PC-9 (cell line): ENCODE data around the gene TMEM109. TPM values are rescaled to one million over a fixed set of nuclear protein-coding genes. Genes with fewer than 3 reads are reported as not detected.

Experiments
- BruUV-seq: library from RNA; stranded (reverse); fragments of 400-500 nt; replicated peaks from 2 replicates; lab custom pipeline; 2021; lab: Mats Ljungman, UMichigan
- CTCF ChIA-PET: fragments of 300-600 bp; sonication (Branson Sonifier 250); formaldehyde crosslinking; loops from one replicate; lab custom pipeline; 2022; ENCODE audit warnings: antibody characterized with exemption; lab: Charles Lee
- POLR2A ChIA-PET: fragments of 300-600 bp; sonication (Branson Sonifier 250); formaldehyde crosslinking; loops from one replicate; lab custom pipeline; 2022; ENCODE audit warnings: antibody characterized with exemption; ENCODE audit not compliant: unreplicated experiment; lab: Charles Lee
- DNase-seq, 2 experiments: peaks; one replicate each; pipeline versions ENCODE4 v3.0.0 to v3.0.0-alpha.2; 2015 to 2022; ENCODE audit warnings: mixed read lengths in 1 of 2
- H2AFZ ChIP-seq: fragments of 200-600 bp; sonication (generic); 2 replicates; pipeline ENCODE4 v1.8.1; 2017; ENCODE audit warnings: antibody characterized with exemption
- H3F3A ChIP-seq: fragments of 200-600 bp; sonication (generic); 2 replicates; pipeline ENCODE4 v1.8.1; 2017; ENCODE audit warnings: antibody characterized with exemption, mild to moderate bottlenecking, low read depth; ENCODE audit not compliant: insufficient read depth
- H3K27ac ChIP-seq: fragments of 200-600 bp; sonication (generic); 2 replicates; pipeline ENCODE4 v1.6.1; 2016; ENCODE audit warnings: mixed run types
- H3K27me3 ChIP-seq: fragments of 200-600 bp; sonication (generic); 2 replicates; pipeline ENCODE4 v1.6.1; 2016; ENCODE audit warnings: low read depth, mixed run types; ENCODE audit not compliant: insufficient read depth
- H3K36me3 ChIP-seq: fragments of 200-600 bp; sonication (generic); 2 replicates; pipeline ENCODE4 v1.6.1; 2016; ENCODE audit warnings: low read depth, mixed run types
- H3K4me1 ChIP-seq: fragments of 200-600 bp; sonication (generic); replicated peaks from 2 replicates; pipeline ENCODE4 v1.6.1; 2016; ENCODE audit warnings: mixed run types; ENCODE audit not compliant: insufficient read depth
- H3K4me2 ChIP-seq: fragments of 200-600 bp; sonication (generic); 2 replicates; pipeline ENCODE4 v1.6.1; 2017; ENCODE audit warnings: mixed run types
- H3K4me3 ChIP-seq: fragments of 200-600 bp; sonication (generic); 2 replicates; pipeline ENCODE4 v1.6.1; 2016; ENCODE audit warnings: mixed run types
- H3K79me2 ChIP-seq: fragments of 200-600 bp; sonication (generic); 2 replicates; pipeline ENCODE4 v1.6.1; 2017; ENCODE audit warnings: low read depth, mixed run types
- H3K9me2 ChIP-seq: fragments of 200-600 bp; sonication (generic); 2 replicates; pipeline ENCODE4 v1.8.1; 2017; ENCODE audit warnings: mild to moderate bottlenecking; ENCODE audit not compliant: insufficient read depth
- H3K9me3 ChIP-seq: fragments of 200-600 bp; sonication (generic); 2 replicates; pipeline ENCODE4 v1.8.1; 2016; ENCODE audit warnings: low read depth; ENCODE audit not compliant: insufficient read depth
- H4K20me1 ChIP-seq: fragments of 200-600 bp; sonication (generic); 2 replicates; pipeline ENCODE4 v1.8.1; 2017; ENCODE audit not compliant: insufficient read depth
- CTCF ChIP-seq: fragments of 200-600 bp; sonication (generic); conservative IDR thresholded peaks from 2 replicates; pipeline ENCODE4 v1.6.1; 2017; ENCODE audit warnings: mixed run types, antibody characterized with exemption, mild to moderate bottlenecking, moderate library complexity
- EZH2 ChIP-seq: fragments of 200-600 bp; sonication (generic); IDR thresholded peaks from 2 replicates; pipeline ENCODE4 v1.8.0; 2017; ENCODE audit warnings: antibody characterized with exemption, low read depth
- intact Hi-C: fragments of 100-400 bp; cut with micrococcal nuclease; formaldehyde crosslinking; loops from one replicate; pipeline ENCODE4 v1.10.0; 2022; ENCODE audit not compliant: unreplicated experiment
- total RNA-seq: library from RNA; stranded (reverse); gene quantifications from 2 replicates; pipeline ENCODE4 v1.2.3, GENCODE V29; 2021

Gene TMEM109
- total RNA-seq, 1 experiment from 2014 or later, result 105 TPM

- H3K27ac ChIP-seq, result no peak overlapping the region
- no peaks in the 10 kb centered on the region for H3K27me3 ChIP-seq
- H3F3A ChIP-seq, result peaks cover 17% of the 10 kb centered on the region
- peaks cover 4% of the 10 kb centered on the region; the same call in 1 of the 2 replicates for H4K20me1 ChIP-seq
- POLR2A ChIA-PET, result no interaction called here
- peaks cover 30% of the 10 kb centered on the region for H3K4me1 ChIP-seq
- no TSS peak for BruUV-seq
- no peak for DNase-seq
- H3K4me3 ChIP-seq, result no peak overlapping the region
- TF ChIP-seq EZH2 (no peak), CTCF (no peak)
- peaks cover 50% of the 10 kb centered on the region for H3K79me2 ChIP-seq
- CTCF ChIA-PET, result no interaction called here
- H2AFZ ChIP-seq, result no peak overlapping the region
- 0 out of 2 replicates have a peak, but pooled peaks cover 19% of the 10 kb centered on the region for H3K36me3 ChIP-seq
- H3K9me2 ChIP-seq, result no peaks in the 10 kb centered on the region
- no peaks in the 10 kb centered on the region for H3K9me3 ChIP-seq
- intact Hi-C loops, result no loop called here
- H3K4me2 ChIP-seq, result no peak overlapping the region
Measured at GRCh38 chr11:60918251-60918938, 4.4 kb downstream of the TMEM109 start.

GRCh38 chr11:60918939-60919265, 4.9 kb downstream of the TMEM109 start:
- BruUV-seq, result no TSS peak
- peaks cover 34% of the 10 kb centered on the region for H3K4me1 ChIP-seq
- H3K36me3 ChIP-seq, result 0 out of 2 replicates have a peak, but pooled peaks cover 19% of the 10 kb centered on the region
- H4K20me1 ChIP-seq, result peaks cover 4% of the 10 kb centered on the region; the same call in 1 of the 2 replicates
- no peak overlapping the region for H3K27ac ChIP-seq
- CTCF ChIA-PET, result no interaction called here
- H3K79me2 ChIP-seq, result peaks cover 50% of the 10 kb centered on the region
- H3K27me3 ChIP-seq, result no peaks in the 10 kb centered on the region
- peaks cover 22% of the 10 kb centered on the region for H3F3A ChIP-seq
- no peak overlapping the region for H3K4me2 ChIP-seq
- no peaks in the 10 kb centered on the region for H3K9me3 ChIP-seq
- DNase-seq, result peak in 1 of 2 experiments; percentile 65
- intact Hi-C loops, result no loop called here
- H3K9me2 ChIP-seq, result no peaks in the 10 kb centered on the region
- TF ChIP-seq EZH2 (no peak), CTCF (no peak)
- no peak overlapping the region for H2AFZ ChIP-seq
- POLR2A ChIA-PET, result no interaction called here
- no peak overlapping the region for H3K4me3 ChIP-seq

- Histone ChIP-seq H3K4me1 (peaks cover 35% of the 10 kb centered on the region), H3K36me3 (0 out of 2 replicates have a peak, but pooled peaks cover 19% of the 10 kb centered on the region)
- no TSS peak for BruUV-seq
Measured at GRCh38 chr11:60919320-60919719, 5.4 kb downstream of the TMEM109 start.

More at GRCh38 chr11:60919320-60919719, 5.4 kb downstream of the TMEM109 start:
- CTCF ChIA-PET, result no interaction called here
- intact Hi-C loops, result no loop called here
- Histone ChIP-seq H3K9me3 (no peaks in the 10 kb centered on the region), H3K4me2 (no peak overlapping the region), H4K20me1 (peaks cover 4% of the 10 kb centered on the region; the same call in 1 of the 2 replicates), H2AFZ (no peak overlapping the region), H3K27ac (no peak overlapping the region), H3K9me2 (no peaks in the 10 kb centered on the region), H3K79me2 (peaks cover 47% of the 10 kb centered on the region), H3K27me3 (no peaks in the 10 kb centered on the region), H3F3A (peaks cover 22% of the 10 kb centered on the region), H3K4me3 (no peak overlapping the region)
- POLR2A ChIA-PET, result no interaction called here
- no peak for DNase-seq
- TF ChIP-seq EZH2 (no peak), CTCF (no peak)
